Skeletal muscle tissue (tissue), 4 donors: ENCODE data around the gene HOXD12. TPM values are rescaled to one million over a fixed set of nuclear protein-coding genes. Genes with fewer than 3 reads are reported as not detected.

Source experiments
- H3K27ac ChIP-seq: one replicate; pipeline ENCODE4 v1.7.0; 2013; ENCODE audit warnings: mild to moderate bottlenecking, low read depth, low read length, inconsistent platforms
- H3K27me3 ChIP-seq, 3 donors: one replicate each; pipeline ENCODE4 v1.7.0; 2013; ENCODE audit warnings: low read length in 3 of 3; ENCODE audit not compliant: control insufficient read depth in 3 of 3, insufficient read depth in 3 of 3
- H3K36me3 ChIP-seq, 3 donors: one replicate each; pipeline ENCODE4 v1.7.0; 2013; ENCODE audit warnings: low read length in 3 of 3; ENCODE audit not compliant: control insufficient read depth in 3 of 3, insufficient read depth in 3 of 3
- H3K4me1 ChIP-seq, 3 donors: one replicate each; pipeline ENCODE4 v1.7.0; 2013; ENCODE audit warnings: low read length in 3 of 3, mild to moderate bottlenecking in 3 of 3; ENCODE audit not compliant: control insufficient read depth in 3 of 3, insufficient read depth in 3 of 3
- H3K4me3 ChIP-seq, 3 donors: one replicate each; pipeline ENCODE4 v1.7.0; 2013; ENCODE audit warnings: low read length in 3 of 3
- H3K9ac ChIP-seq, 3 donors: one replicate each; pipeline ENCODE4 v1.7.0; 2013; ENCODE audit warnings: low read length in 3 of 3, mild to moderate bottlenecking in 3 of 3, moderate library complexity in 2 of 3, low read depth in 1 of 3
- H3K9me3 ChIP-seq, 3 donors: one replicate each; pipeline ENCODE4 v1.7.0; 2013; ENCODE audit warnings: low read length in 3 of 3; ENCODE audit not compliant: control insufficient read depth in 3 of 3
- total RNA-seq: library from RNA; depleted of rRNA; stranded (reverse); fragments of >200 nt; gene quantifications from one replicate; pipeline ENCODE4 v1.2.3, GENCODE V29; 2014
- donor health status: Osteomylitis.

HOXD12 gene
- total RNA-seq, 1 donor from 2014 or later: not detected

DNA sequence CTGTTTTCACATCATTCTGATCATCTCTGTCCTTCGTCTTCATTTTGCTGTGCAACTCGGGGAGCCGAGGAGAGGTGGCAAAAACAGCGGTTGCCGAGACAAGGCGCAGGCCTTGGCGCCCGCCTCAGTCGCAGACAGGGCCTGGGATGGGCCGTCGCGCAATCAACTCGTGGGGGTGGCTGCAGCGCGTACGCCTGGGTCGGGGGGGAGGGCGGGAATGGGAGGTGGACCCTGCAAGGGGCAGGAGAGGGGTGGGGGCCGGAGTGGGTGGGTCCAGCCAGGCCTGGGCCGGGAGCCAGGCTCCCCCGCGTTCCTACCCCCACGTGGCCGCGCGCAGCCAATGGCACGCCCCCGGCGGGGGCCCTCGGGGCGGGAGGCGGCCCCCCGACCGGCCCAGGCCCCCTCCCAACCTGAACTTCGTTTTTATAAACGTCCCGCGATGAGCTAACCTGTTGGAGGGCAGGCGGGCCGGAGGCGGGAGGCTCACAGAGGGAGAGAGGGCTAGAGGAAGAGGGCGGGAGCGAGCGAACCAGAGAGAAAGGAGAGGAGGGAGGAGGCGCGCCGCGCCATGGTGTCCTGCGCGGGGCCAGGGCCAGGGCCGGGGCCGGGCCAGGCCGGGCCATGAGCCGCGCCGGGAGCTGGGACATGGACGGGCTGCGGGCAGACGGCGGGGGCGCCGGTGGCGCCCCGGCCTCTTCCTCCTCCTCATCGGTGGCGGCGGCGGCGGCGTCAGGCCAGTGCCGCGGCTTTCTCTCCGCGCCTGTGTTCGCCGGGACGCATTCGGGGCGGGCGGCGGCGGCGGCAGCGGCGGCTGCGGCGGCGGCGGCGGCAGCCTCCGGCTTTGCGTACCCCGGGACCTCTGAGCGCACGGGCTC is 7.1 kb upstream of the HOXD12 start, which contains the start of gene HOXD13:
Gene HOXD13, plus strand, starts transcription at position 452 of the 875 bp plus-strand sequence. Its CDS starts 170 bp downstream, at position 622.
- peaks cover 93 to 98% (median 95%) of the 10 kb centered on the region in 3 donors for H3K27me3 ChIP-seq

GRCh38 chr2:176093145-176093897 is 6.3 kb upstream of the HOXD12 start:
- H3K4me1 ChIP-seq: peaks cover 17 to 23% (median 23%) of the 10 kb centered on the region in 3 donors
- H3K9me3 ChIP-seq: no peaks in the 10 kb centered on the region
- no peaks in the 10 kb centered on the region for H3K36me3 ChIP-seq
- H3K4me3 ChIP-seq: peak overlapping the region in 2 of 3 donors; percentile 54 to 56
- H3K9ac ChIP-seq: no peak overlapping the region
- H3K27me3 ChIP-seq: peaks cover 93 to 98% (median 95%) of the 10 kb centered on the region in 3 donors
- no peak overlapping the region for H3K27ac ChIP-seq

More for the DNA sequence above, 7.1 kb upstream of the HOXD12 start, which contains the start of gene HOXD13:
- Histone ChIP-seq H3K4me1 (peaks cover 21 to 23% (median 23%) of the 10 kb centered on the region in 3 donors), H3K4me3 (peak within 1 kb of the TSS in 2 of 3 donors; percentile 54 to 56), H3K9ac (no peak within 1 kb of the TSS), H3K27ac (no peak within 1 kb of the TSS), H3K36me3 (no peaks in the 10 kb centered on the region), H3K9me3 (no peaks in the 10 kb centered on the region)

GRCh38 chr2:176093898-176094249 is 5.7 kb upstream of the HOXD12 start:
- H3K27me3 ChIP-seq: peaks cover 93 to 98% (median 95%) of the 10 kb centered on the region in 3 donors
- H3K4me1 ChIP-seq: peaks cover 14 to 25% (median 21%) of the 10 kb centered on the region in 3 donors
- H3K36me3 ChIP-seq: no peaks in the 10 kb centered on the region
- H3K4me3 ChIP-seq: no peak overlapping the region
- H3K27ac ChIP-seq: no peak overlapping the region
- H3K9me3 ChIP-seq: no peaks in the 10 kb centered on the region
- no peak overlapping the region for H3K9ac ChIP-seq

DNA sequence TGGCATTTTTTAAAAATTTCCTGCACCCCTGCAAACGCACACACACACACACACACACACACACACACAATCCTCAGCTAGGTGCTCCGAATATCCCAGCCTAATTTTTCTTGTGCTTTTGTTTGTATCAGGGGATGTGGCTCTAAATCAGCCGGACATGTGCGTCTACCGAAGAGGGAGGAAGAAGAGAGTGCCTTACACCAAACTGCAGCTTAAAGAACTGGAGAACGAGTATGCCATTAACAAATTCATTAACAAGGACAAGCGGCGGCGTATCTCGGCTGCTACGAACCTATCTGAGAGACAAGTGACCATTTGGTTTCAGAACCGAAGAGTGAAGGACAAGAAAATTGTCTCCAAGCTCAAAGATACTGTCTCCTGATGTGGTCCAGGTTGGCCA is 5.2 kb upstream of the HOXD12 start:
- Histone ChIP-seq H3K9ac (no peak overlapping the region), H3K4me1 (peaks cover 14 to 25% (median 21%) of the 10 kb centered on the region in 3 donors), H3K27ac (no peak overlapping the region), H3K4me3 (no peak overlapping the region), H3K27me3 (peaks cover 93 to 98% (median 96%) of the 10 kb centered on the region in 3 donors), H3K36me3 (no peaks in the 10 kb centered on the region), H3K9me3 (no peaks in the 10 kb centered on the region)

DNA sequence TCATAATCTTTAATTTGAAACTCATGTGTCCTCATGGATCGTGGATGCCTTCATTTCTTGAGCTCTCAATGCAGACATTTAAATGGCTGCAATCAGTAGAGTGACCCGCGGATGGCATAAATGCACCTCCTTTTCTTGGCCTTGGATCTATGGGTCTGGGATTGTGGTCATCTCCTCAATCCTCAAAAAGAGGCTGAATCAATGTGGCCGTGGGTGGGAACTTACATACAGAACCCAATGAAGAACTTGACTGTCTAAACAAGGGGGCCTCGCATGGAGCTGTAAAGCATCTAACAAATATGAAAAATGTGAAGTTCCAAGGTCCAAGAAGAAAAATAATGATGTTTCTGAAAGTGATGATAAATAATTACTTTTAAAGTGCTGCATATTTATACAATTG is 4.2 kb upstream of the HOXD12 start:
- no peak overlapping the region for H3K4me3 ChIP-seq
- H3K9ac ChIP-seq: no peak overlapping the region
- H3K9me3 ChIP-seq: no peaks in the 10 kb centered on the region
- H3K27ac ChIP-seq: no peak overlapping the region
- peaks cover 93 to 98% (median 96%) of the 10 kb centered on the region in 3 donors for H3K27me3 ChIP-seq
- peaks cover 16 to 25% (median 24%) of the 10 kb centered on the region in 3 donors for H3K4me1 ChIP-seq
- H3K36me3 ChIP-seq: no peaks in the 10 kb centered on the region

- H3K36me3 ChIP-seq: no peaks in the 10 kb centered on the region
- H3K4me1 ChIP-seq: peaks cover 16 to 25% (median 24%) of the 10 kb centered on the region in 3 donors
- no peak overlapping the region for H3K9ac ChIP-seq
- no peak overlapping the region for H3K27ac ChIP-seq
- H3K4me3 ChIP-seq: peak overlapping the region; percentile 38 to 62 (median 39)
- H3K9me3 ChIP-seq: no peaks in the 10 kb centered on the region
- peaks cover 93 to 98% (median 96%) of the 10 kb centered on the region in 3 donors for H3K27me3 ChIP-seq
Measured at GRCh38 chr2:176096243-176096985, 3.2 kb upstream of the HOXD12 start.

DNA sequence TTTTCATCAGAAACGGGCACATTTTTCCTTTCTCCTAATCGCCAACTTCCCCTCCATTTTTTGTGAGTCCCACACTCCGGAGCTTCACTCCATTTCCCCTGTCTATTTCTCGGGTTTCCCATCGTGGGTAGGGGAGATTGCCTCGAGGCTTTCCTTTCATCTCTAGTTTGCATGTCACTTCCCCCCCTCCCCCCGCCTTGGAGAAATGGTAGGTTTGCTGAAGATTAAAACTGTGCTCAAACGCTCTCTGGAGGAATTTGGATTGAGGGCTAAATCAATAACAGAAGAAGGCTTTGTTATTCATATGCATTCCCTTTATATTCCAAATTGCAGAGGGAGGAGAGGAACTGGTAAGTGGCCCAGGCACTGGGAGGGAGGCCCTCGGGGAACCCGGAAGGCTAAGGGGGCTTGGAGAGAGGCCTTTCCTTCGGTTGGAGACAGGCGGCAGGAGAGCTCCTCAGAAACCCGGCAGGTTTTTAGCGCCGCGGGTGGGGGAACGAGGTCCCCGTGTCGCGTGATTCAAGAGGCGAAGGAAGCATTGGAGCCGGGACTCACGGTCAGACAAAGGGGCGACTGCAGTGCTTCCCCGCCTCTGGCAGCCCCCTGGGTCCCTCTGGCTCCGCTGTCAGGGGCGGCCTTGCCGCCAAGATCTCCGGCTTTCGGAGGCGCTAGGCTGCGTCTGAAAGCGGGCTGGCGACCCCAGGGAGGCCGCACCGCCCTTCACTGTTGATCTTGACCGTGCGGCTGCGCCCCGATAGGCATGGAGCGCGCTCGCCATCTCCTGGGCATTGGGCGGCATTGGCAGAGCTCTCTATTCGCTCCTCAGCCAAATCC is 2.4 kb upstream of the HOXD12 start:
- no peaks in the 10 kb centered on the region for H3K36me3 ChIP-seq
- H3K4me1 ChIP-seq: peaks cover 16 to 25% (median 24%) of the 10 kb centered on the region in 3 donors
- no peaks in the 10 kb centered on the region for H3K9me3 ChIP-seq
- H3K9ac ChIP-seq: peak overlapping the region in 2 of 3 donors; percentile 50 to 54
- H3K27me3 ChIP-seq: peaks cover 93 to 98% (median 96%) of the 10 kb centered on the region in 3 donors
- no peak overlapping the region for H3K27ac ChIP-seq
- peak overlapping the region; percentile 39 to 69 (median 62) for H3K4me3 ChIP-seq

DNA sequence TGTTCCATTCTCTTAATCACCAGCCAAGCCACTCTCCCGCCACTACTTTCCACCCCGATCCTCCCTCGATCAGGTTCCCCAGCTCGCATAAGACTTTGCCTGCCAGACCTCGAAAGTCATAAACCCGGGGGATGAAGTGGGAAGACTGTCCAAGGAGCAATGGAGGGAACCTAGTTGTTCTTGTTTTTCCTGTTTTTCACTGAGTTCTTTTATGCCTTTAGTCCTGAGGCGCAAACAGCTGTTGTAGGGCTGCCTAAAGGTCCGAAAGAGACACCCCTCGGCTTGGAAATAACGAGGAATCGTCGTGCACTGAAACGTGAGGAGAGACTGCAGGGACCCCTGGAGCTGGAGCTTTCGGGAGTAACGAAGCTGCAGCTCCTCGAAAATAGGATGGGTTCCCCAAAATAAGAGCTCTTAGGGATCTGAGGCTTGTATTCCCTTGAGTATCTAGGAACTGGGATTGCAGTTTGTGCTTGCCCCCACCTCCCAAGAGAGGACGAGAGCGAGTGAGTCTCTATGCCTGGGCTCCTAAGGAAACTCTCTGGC is 1.7 kb upstream of the HOXD12 start:
- peak overlapping the region in 2 of 3 donors; percentile 17 to 62 for H3K4me3 ChIP-seq
- peaks cover 16 to 25% (median 24%) of the 10 kb centered on the region in 3 donors for H3K4me1 ChIP-seq
- no peaks in the 10 kb centered on the region for H3K36me3 ChIP-seq
- no peak overlapping the region for H3K27ac ChIP-seq
- no peaks in the 10 kb centered on the region for H3K9me3 ChIP-seq
- peaks cover 99 to 100% (median 100%) of the 10 kb centered on the region in 3 donors for H3K27me3 ChIP-seq
- H3K9ac ChIP-seq: peak overlapping the region in 1 of 3 donors; percentile 19
